CD4-positive, alpha-beta T cell (primary cell): Measurements from ENCODE around the gene GNAS-AS1. TPM values are rescaled to one million over a fixed set of nuclear protein-coding genes. Genes with fewer than 3 reads are reported as not detected.

Source experiments
- ATAC-seq: fragments of 200-7000 bp; cut with Tn5 transposase; one replicate; pipeline ENCODE4 v1.10.0; 2022; ENCODE audit warnings: mild to moderate bottlenecking; ENCODE audit not compliant: poor library complexity
- CTCF ChIA-PET: fragments of 350-600 bp; sonication (Branson Sonifier 250); formaldehyde crosslinking; loops from one replicate; lab custom pipeline; 2021; ENCODE audit warnings: antibody characterized with exemption, inconsistent platforms; lab: Charles Lee
- POLR2A ChIA-PET: fragments of 350-600 bp; sonication (Branson Sonifier 250); formaldehyde crosslinking; loops from one replicate; lab custom pipeline; 2021; ENCODE audit warnings: antibody characterized with exemption, inconsistent platforms; lab: Charles Lee
- DNase-seq, 14 experiments: peaks; one replicate each; pipeline ENCODE4 v3.0.0-alpha.2; 2013 to 2020; ENCODE audit warnings: mixed read lengths in 2 of 14
- H3K27ac ChIP-seq, 2 donors: one replicate each; pipeline versions ENCODE4 v1.5.1 to v1.7.0; 2013; ENCODE audit warnings: low read length in 2 of 2, low read depth in 1 of 2, mild to moderate bottlenecking in 1 of 2
- H3K27me3 ChIP-seq, 2 experiments: 1 replicate in 1 of 2; 2 replicates in 1 of 2; pipeline versions ENCODE4 v1.6.1 to v1.7.0; 2013; ENCODE audit warnings: low read length in 2 of 2, control low read depth in 1 of 2, mild to moderate bottlenecking in 1 of 2, moderate library complexity in 1 of 2; ENCODE audit not compliant: insufficient read depth in 2 of 2, control insufficient read depth in 1 of 2
- H3K36me3 ChIP-seq: one replicate; pipeline ENCODE4 v1.6.1; 2013; ENCODE audit warnings: low read length, control low read depth; ENCODE audit not compliant: insufficient read depth
- H3K4me1 ChIP-seq: one replicate; pipeline ENCODE4 v1.6.1; 2013; ENCODE audit warnings: low read length, control low read depth; ENCODE audit not compliant: insufficient read depth
- H3K4me3 ChIP-seq: one replicate; pipeline ENCODE4 v1.5.1; 2013; ENCODE audit warnings: mild to moderate bottlenecking, low read length, moderate library complexity
- H3K9me3 ChIP-seq, 2 experiments: 1 replicate in 1 of 2; 2 replicates in 1 of 2; pipeline versions ENCODE4 v1.6.1 to v1.7.0; 2013; ENCODE audit warnings: low read length in 2 of 2, mild to moderate bottlenecking in 2 of 2, control low read depth in 1 of 2, moderate library complexity in 1 of 2; ENCODE audit not compliant: control insufficient read depth in 1 of 2, insufficient read depth in 1 of 2
- H3K27ac Mint-ChIP-seq: one replicate; pipeline ENCODE4 v1.8.0; 2020; ENCODE audit warnings: mixed read lengths
- H3K27me3 Mint-ChIP-seq: one replicate; pipeline ENCODE4 v1.8.0; 2021; ENCODE audit warnings: mixed read lengths
- H3K36me3 Mint-ChIP-seq: one replicate; pipeline ENCODE4 v1.8.0; 2021; ENCODE audit warnings: low read depth, mixed read lengths
- H3K4me1 Mint-ChIP-seq: one replicate; pipeline ENCODE4 v1.8.0; 2021; ENCODE audit warnings: low read depth, mixed read lengths
- H3K4me3 Mint-ChIP-seq: one replicate; pipeline ENCODE4 v1.8.0; 2020; ENCODE audit warnings: mild to moderate bottlenecking, mixed read lengths
- H3K9me3 Mint-ChIP-seq: one replicate; pipeline ENCODE4 v1.8.0; 2020; ENCODE audit warnings: mixed read lengths
- intact Hi-C, 2 experiments: fragments of 100-400 bp; cut with DNase I in 1 of 2; cut with micrococcal nuclease in 1 of 2; formaldehyde crosslinking; loops; one replicate each; pipeline versions ENCODE4 v1.15.1 to v1.9.0; 2023 to 2025; cut with DNase I, micrococcal nuclease
- total RNA-seq, 174 experiments: library from RNA in 2 of 174; stranded (reverse) in 2 of 174; gene quantifications; one replicate each; pipeline ENCODE4 v1.2.3 and lab custom pipeline; 2021 to 2026
- TF ChIP-seq, protein P1 (sequence below): fragments of 200-600 bp; IDR thresholded peaks from one replicate; pipeline ENCODE4 v1.8.0; 2022; ENCODE audit warnings: antibody characterized with exemption, mild to moderate bottlenecking

The GNAS-AS1 gene
- total RNA-seq, 2 experiments from 2014 or later, result not detected

DNA sequence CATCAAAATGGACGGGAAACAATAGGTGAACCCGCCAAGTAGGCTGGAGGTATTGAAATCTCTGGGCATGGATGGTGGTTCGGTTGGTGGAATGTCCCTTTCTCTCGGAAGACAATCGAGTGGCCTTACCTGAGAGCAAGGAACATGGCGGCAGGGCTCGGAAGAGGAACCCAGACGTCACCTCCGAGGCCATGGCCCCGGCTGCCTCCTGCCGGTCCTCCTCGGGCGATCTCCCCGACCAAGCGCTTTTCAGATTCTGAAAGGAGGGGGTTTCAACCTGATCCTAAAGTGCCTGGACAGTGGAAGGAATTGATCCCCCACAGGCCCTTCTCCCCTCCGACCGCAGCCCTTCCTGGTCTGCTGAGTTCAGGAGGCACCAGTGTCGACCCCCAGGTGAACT is 47.2 kb downstream of the GNAS-AS1 start:
- peaks cover 13% of the 10 kb centered on the region for H3K27me3 Mint-ChIP-seq
- CTCF ChIA-PET, result no interaction called here
- no peak for ATAC-seq

GRCh38 chr20:58802061-58802460 is 48.6 kb downstream of the GNAS-AS1 start:
- no peaks in the 10 kb centered on the region for H3K4me1 ChIP-seq
- Mint-ChIP-seq H3K27me3 (peaks cover 22% of the 10 kb centered on the region), H3K4me3 (no peak overlapping the region), H3K36me3 (no peaks in the 10 kb centered on the region), H3K27ac (no peak overlapping the region), H3K9me3 (no peaks in the 10 kb centered on the region), H3K4me1 (no peaks in the 10 kb centered on the region)
- ChIA-PET POLR2A (no interaction called here), CTCF (no interaction called here)
- intact Hi-C loops, result no loop called here
- DNase-seq (no peak), ATAC-seq (no peak)
- H3K36me3 ChIP-seq, result no peaks in the 10 kb centered on the region
- H3K9me3 ChIP-seq, result peaks cover 0 to 3% of the 10 kb centered on the region in 2 experiments
- H3K27me3 ChIP-seq, result peaks cover 6 to 8% of the 10 kb centered on the region in 2 experiments
- H3K27ac ChIP-seq, result no peak overlapping the region
- TF ChIP-seq, protein P1, sequence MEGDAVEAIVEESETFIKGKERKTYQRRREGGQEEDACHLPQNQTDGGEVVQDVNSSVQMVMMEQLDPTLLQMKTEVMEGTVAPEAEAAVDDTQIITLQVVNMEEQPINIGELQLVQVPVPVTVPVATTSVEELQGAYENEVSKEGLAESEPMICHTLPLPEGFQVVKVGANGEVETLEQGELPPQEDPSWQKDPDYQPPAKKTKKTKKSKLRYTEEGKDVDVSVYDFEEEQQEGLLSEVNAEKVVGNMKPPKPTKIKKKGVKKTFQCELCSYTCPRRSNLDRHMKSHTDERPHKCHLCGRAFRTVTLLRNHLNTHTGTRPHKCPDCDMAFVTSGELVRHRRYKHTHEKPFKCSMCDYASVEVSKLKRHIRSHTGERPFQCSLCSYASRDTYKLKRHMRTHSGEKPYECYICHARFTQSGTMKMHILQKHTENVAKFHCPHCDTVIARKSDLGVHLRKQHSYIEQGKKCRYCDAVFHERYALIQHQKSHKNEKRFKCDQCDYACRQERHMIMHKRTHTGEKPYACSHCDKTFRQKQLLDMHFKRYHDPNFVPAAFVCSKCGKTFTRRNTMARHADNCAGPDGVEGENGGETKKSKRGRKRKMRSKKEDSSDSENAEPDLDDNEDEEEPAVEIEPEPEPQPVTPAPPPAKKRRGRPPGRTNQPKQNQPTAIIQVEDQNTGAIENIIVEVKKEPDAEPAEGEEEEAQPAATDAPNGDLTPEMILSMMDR, result no peak
- no peak overlapping the region for H3K4me3 ChIP-seq

More for the DNA sequence above, 47.2 kb downstream of the GNAS-AS1 start:
- H3K4me1 ChIP-seq, result no peaks in the 10 kb centered on the region
- Mint-ChIP-seq H3K27ac (no peak overlapping the region), H3K36me3 (no peaks in the 10 kb centered on the region), H3K4me1 (no peaks in the 10 kb centered on the region), H3K4me3 (no peak overlapping the region), H3K9me3 (no peaks in the 10 kb centered on the region)
- no peak for DNase-seq
- no peak overlapping the region for H3K27ac ChIP-seq
- H3K27me3 ChIP-seq, result peaks cover 6 to 8% of the 10 kb centered on the region in 2 experiments
- intact Hi-C loops, result no loop called here
- POLR2A ChIA-PET, result no interaction called here
- TF ChIP-seq, protein P1, result no peak
- no peaks in the 10 kb centered on the region for H3K36me3 ChIP-seq
- no peak overlapping the region for H3K4me3 ChIP-seq
- H3K9me3 ChIP-seq, result peaks cover 0 to 3% of the 10 kb centered on the region in 2 experiments

DNA sequence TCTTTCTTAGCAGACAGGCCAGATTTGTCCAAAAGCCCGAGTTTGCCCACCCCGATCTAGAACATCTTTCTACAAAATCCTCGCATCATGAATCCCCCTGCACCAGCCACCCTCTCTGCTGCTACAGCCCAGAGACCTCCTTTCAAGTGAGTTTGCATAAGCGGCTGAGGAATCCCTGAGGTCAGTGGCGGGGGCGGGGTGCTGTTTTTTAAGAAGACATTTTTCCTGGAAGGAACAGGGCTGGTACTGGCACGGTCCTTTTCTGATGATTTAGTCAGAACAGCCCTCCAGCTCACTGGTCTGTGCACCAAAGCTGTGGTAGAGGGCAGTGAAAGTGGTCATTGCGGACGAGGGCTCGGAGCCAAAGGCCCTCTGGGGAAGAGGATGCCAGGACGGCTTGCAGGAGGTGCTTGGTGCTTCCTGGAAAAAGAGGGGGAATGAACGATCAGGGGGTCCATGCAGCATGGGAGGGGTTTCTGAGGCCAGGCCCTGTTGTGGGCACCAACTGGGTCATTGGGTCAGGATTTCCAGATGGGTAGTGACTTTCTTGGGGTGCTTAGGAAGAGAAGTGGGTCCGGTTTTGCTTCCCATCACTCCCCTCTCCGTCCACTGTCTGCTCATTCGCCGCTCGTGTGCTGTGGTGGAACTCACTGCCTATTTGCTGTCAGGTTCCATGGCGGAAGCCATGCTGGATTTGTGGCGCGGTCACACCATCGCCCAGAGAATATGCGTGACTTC is 50.4 kb downstream of the GNAS-AS1 start:
- H3K4me1 Mint-ChIP-seq, result no peaks in the 10 kb centered on the region
- intact Hi-C loops, result no loop called here
- H3K27me3 Mint-ChIP-seq, result peaks cover 22% of the 10 kb centered on the region
- H3K27ac ChIP-seq, result no peak overlapping the region
- TF ChIP-seq, protein P1, result no peak
- ChIA-PET CTCF (no interaction called here), POLR2A (no interaction called here)
- no peaks in the 10 kb centered on the region for H3K9me3 Mint-ChIP-seq
- H3K4me3 Mint-ChIP-seq, result no peak overlapping the region
- H3K36me3 Mint-ChIP-seq, result no peaks in the 10 kb centered on the region
- no peak overlapping the region for H3K4me3 ChIP-seq
- H3K36me3 ChIP-seq, result no peaks in the 10 kb centered on the region
- ATAC-seq (no peak), DNase-seq (no peak)
- peaks cover 6 to 8% of the 10 kb centered on the region in 2 experiments for H3K27me3 ChIP-seq
- H3K9me3 ChIP-seq, result peaks cover 0 to 3% of the 10 kb centered on the region in 2 experiments
- no peak overlapping the region for H3K27ac Mint-ChIP-seq
- no peaks in the 10 kb centered on the region for H3K4me1 ChIP-seq
